Osteocyte (in vitro differentiated cells): Measurements from ENCODE around the gene PIGP. TPM values are rescaled to one million over a fixed set of nuclear protein-coding genes. Genes with fewer than 3 reads are reported as not detected.
A peak's percentile ranks its signal among the peaks of the same experiment; 100 is the strongest.

ENCODE experiments used
- DNase-seq: peaks from one replicate; pipeline ENCODE4 v3.0.0; 2021; ENCODE audit warnings: mixed read lengths; ENCODE audit not compliant: unreplicated experiment; ENCODE audit errors: extremely low spot score
- H3K27ac Mint-ChIP-seq: one replicate; pipeline ENCODE4 v1.8.0; 2021; ENCODE audit warnings: mild to moderate bottlenecking, mixed read lengths; ENCODE audit not compliant: unreplicated experiment
- H3K27me3 Mint-ChIP-seq: one replicate; pipeline ENCODE4 v1.8.0; 2021; ENCODE audit warnings: mixed read lengths; ENCODE audit not compliant: unreplicated experiment
- H3K36me3 Mint-ChIP-seq: one replicate; pipeline ENCODE4 v1.8.0; 2021; ENCODE audit warnings: mixed read lengths; ENCODE audit not compliant: unreplicated experiment
- H3K4me1 Mint-ChIP-seq: one replicate; pipeline ENCODE4 v1.8.0; 2021; ENCODE audit warnings: mixed read lengths; ENCODE audit not compliant: unreplicated experiment
- H3K4me3 Mint-ChIP-seq: one replicate; pipeline ENCODE4 v1.8.0; 2021; ENCODE audit warnings: mild to moderate bottlenecking, moderate library complexity, mixed read lengths; ENCODE audit not compliant: unreplicated experiment
- H3K9me3 Mint-ChIP-seq: one replicate; pipeline ENCODE4 v1.8.0; 2021; ENCODE audit warnings: mixed read lengths; ENCODE audit not compliant: unreplicated experiment
- CTCF ChIP-seq: fragments of 200-600 bp; sonication (generic); IDR thresholded peaks from 2 replicates; pipeline ENCODE4 v1.5.0; 2021; ENCODE audit warnings: antibody characterized with exemption, mild to moderate bottlenecking, moderate library complexity
- total RNA-seq: library from RNA; stranded (reverse); gene quantifications from 2 replicates; pipeline ENCODE4 v1.2.1, GENCODE V29; 2021

PIGP gene
- total RNA-seq, 1 donor from 2014 or later: 19.7 TPM

DNA sequence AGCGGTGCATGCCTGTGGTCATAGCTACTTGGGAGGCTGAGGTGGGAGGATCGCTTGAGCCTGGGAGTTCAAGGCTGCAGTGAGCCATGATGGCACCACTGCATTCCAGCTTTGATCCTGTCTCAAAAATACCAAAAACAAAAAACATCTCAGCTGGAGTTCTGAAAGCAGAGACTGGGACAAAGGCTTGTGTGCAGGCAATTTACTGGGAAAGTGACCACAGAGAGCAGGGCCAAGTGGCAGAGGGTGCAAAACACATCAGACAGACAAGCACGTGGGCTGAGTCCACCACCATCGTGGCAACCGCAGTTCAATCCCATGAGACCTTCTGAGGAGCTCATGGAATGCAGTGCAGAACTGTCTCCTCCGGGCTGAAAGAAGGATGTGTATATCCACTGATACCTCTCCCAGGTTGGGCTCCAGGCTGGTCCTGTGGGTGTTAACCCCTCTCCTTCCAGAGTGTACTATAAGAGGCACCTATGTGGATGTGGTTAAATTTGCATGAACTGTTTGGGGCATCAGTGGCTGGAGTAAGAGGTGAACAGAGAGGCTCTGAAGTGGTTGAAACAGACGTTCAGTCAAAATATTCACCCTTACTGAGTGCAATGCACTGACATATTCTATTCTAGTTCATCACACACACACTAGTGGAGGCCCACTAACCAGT, 10.8 kb downstream of the PIGP start:
- H3K36me3 Mint-ChIP-seq: peaks cover 10% of the 10 kb centered on the region
- peaks cover 34% of the 10 kb centered on the region for H3K4me1 Mint-ChIP-seq
- no peaks in the 10 kb centered on the region for H3K27me3 Mint-ChIP-seq
- H3K9me3 Mint-ChIP-seq: no peaks in the 10 kb centered on the region
- TF ChIP-seq CTCF: no peak
- H3K4me3 Mint-ChIP-seq: no peak overlapping the region
- no peak for DNase-seq
- peak overlapping the region; percentile 31 for H3K27ac Mint-ChIP-seq

- Mint-ChIP-seq H3K9me3 (no peaks in the 10 kb centered on the region), H3K4me3 (no peak overlapping the region), H3K36me3 (peaks cover 6% of the 10 kb centered on the region), H3K27ac (peak overlapping the region; percentile 80), H3K4me1 (peaks cover 31% of the 10 kb centered on the region), H3K27me3 (no peaks in the 10 kb centered on the region)
- peak; percentile 89 for DNase-seq
- TF ChIP-seq CTCF: no peak
These were observed 12.6 kb downstream of the PIGP start for GRCh38 chr21:37060296-37060695.

- Mint-ChIP-seq H3K4me1 (peaks cover 31% of the 10 kb centered on the region), H3K4me3 (no peak overlapping the region), H3K9me3 (no peaks in the 10 kb centered on the region), H3K27ac (peak overlapping the region; percentile 25), H3K36me3 (no peaks in the 10 kb centered on the region), H3K27me3 (peaks cover 6% of the 10 kb centered on the region)
- no peak for TF ChIP-seq CTCF
- DNase-seq: no peak
These were observed 13.7 kb downstream of the PIGP start for GRCh38 chr21:37059181-37059580.

DNA sequence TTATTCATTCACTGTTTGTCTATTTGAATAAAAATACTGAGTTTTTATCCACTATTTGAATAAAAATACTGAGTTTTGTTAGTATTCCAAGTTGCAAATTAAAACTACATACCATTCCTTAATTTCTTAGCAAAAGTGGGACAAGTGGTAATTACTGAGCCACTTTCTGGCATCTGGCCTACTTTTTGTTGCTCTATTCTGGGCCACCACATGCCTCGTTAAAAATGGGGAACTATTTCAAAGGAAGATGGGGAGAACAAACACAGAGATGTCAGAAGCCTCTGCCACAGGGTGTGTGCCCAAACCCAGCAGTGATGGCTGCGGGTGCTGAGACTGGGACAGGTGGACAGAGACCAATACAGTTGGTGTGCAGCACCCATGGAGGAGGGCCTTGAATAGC, 14.6 kb downstream of the PIGP start:
- H3K4me3 Mint-ChIP-seq: no peak overlapping the region
- no peak for DNase-seq
- peaks cover 6% of the 10 kb centered on the region for H3K27me3 Mint-ChIP-seq
- no peaks in the 10 kb centered on the region for H3K36me3 Mint-ChIP-seq
- TF ChIP-seq CTCF: no peak
- no peaks in the 10 kb centered on the region for H3K9me3 Mint-ChIP-seq
- no peak overlapping the region for H3K27ac Mint-ChIP-seq
- peaks cover 31% of the 10 kb centered on the region for H3K4me1 Mint-ChIP-seq

- Mint-ChIP-seq H3K27me3 (peaks cover 6% of the 10 kb centered on the region), H3K4me3 (no peak overlapping the region), H3K27ac (no peak overlapping the region), H3K4me1 (peaks cover 31% of the 10 kb centered on the region), H3K36me3 (no peaks in the 10 kb centered on the region), H3K9me3 (no peaks in the 10 kb centered on the region)
- TF ChIP-seq CTCF: no peak
- DNase-seq: no peak
These were observed 15.3 kb downstream of the PIGP start for GRCh38 chr21:37057614-37058013.
